K562 (cell line): ENCODE measurements around the gene DOCK1. TPM values are rescaled to one million over a fixed set of nuclear protein-coding genes. Genes with fewer than 3 reads are reported as not detected.

ENCODE experiments used
- ATAC-seq: fragments of 200-7000 bp; cut with Tn5 transposase; 3 replicates; pipeline ENCODE4 v1.9.1; 2020; ENCODE audit warnings: moderate library complexity
- BruUV-seq: library from RNA; stranded (reverse); fragments of 400-500 nt; replicated peaks from 2 replicates; lab custom pipeline; 2021; lab: Mats Ljungman, UMichigan
- CTCF ChIA-PET: fragments of 300-600 bp; formaldehyde crosslinking; extraction: SDS; loops from one replicate; lab custom pipeline; 2021; ENCODE audit warnings: low intra/inter-chr PET ratio; lab: Yijun Ruan, JAX
- POLR2A ChIA-PET: fragments of 300-600, 350-650 bp; sonication (Branson Sonifier 250); formaldehyde crosslinking; extraction: SDS; loops from one replicate; lab custom pipeline; 2021; ENCODE audit warnings: antibody characterized with exemption, inconsistent platforms; lab: Yijun Ruan, JAX
- DNase-seq, 4 experiments: peaks; one replicate each; pipeline versions ENCODE4 v3.0.0 to v3.0.0-alpha.2; 2011 to 2018; ENCODE audit warnings: low spot score in 3 of 4, mixed read lengths in 3 of 4; ENCODE audit errors: extremely low read depth in 1 of 4
- FAIRE-seq: peaks from 2 replicates; lab custom pipeline; 2011; peaks lifted over from hg19 to GRCh38; lab: Jason Lieb, UNC
- H2AFZ ChIP-seq: 2 replicates; pipeline ENCODE4 v1.6.0; 2011; ENCODE audit warnings: low read depth, low read length, control low read depth, inconsistent platforms
- H3K27ac ChIP-seq: fragments of 200-600 bp; 3 replicates; pipeline ENCODE4 v1.8.0; 2011; ENCODE audit warnings: low read depth, mild to moderate bottlenecking, control low read depth, inconsistent platforms, low read length, moderate library complexity, mixed read lengths; ENCODE audit errors: extremely low read depth
- H3K27me3 ChIP-seq, 2 experiments: fragments of 300-600 bp in 1 of 2; 2 replicates in 1 of 2; 3 replicates in 1 of 2; pipeline versions ENCODE4 v1.6.0 to v1.8.0; 2011; ENCODE audit warnings: inconsistent platforms in 2 of 2, low read length in 2 of 2, mild to moderate bottlenecking in 1 of 2, mixed read lengths in 1 of 2, moderate library complexity in 1 of 2; ENCODE audit not compliant: control insufficient read depth in 2 of 2, insufficient read depth in 2 of 2
- H3K36me3 ChIP-seq: fragments of 300-600 bp; 3 replicates; pipeline ENCODE4 v1.8.0; 2011; ENCODE audit warnings: mild to moderate bottlenecking, low read length, inconsistent platforms; ENCODE audit not compliant: control insufficient read depth, insufficient read depth
- H3K4me1 ChIP-seq, 2 experiments: fragments of 200-600 bp in 1 of 2; replicated peaks in 1 of 2; 2 replicates in 1 of 2; 3 replicates in 1 of 2; pipeline versions ENCODE4 v1.5.1 to v1.8.0; 2011; ENCODE audit warnings: inconsistent platforms in 2 of 2, low read length in 2 of 2, mild to moderate bottlenecking in 1 of 2, mixed read lengths in 1 of 2, moderate library complexity in 1 of 2; ENCODE audit not compliant: control insufficient read depth in 2 of 2, insufficient read depth in 2 of 2
- H3K4me2 ChIP-seq: 2 replicates; pipeline ENCODE4 v1.6.1; 2011; ENCODE audit warnings: low read length, control low read depth, inconsistent platforms, mixed read lengths; ENCODE audit not compliant: insufficient read depth
- H3K4me3 ChIP-seq: fragments of 200-600 bp; sonication (generic), shearing (Covaris generic); 2 replicates; pipeline ENCODE4 v1.5.1; 2016; ENCODE audit warnings: control low read depth, inconsistent platforms
- H3K79me2 ChIP-seq: fragments of 200-600 bp; 3 replicates; pipeline ENCODE4 v1.8.0; 2011; ENCODE audit warnings: low read length, inconsistent platforms; ENCODE audit not compliant: control insufficient read depth, insufficient read depth
- H3K9ac ChIP-seq, 2 experiments: 2 replicates each; pipeline versions ENCODE4 v1.6.0 to v1.6.1; 2011; ENCODE audit warnings: low read depth in 2 of 2, low read length in 2 of 2, control low read depth in 1 of 2, inconsistent platforms in 1 of 2, mild to moderate bottlenecking in 1 of 2, mixed read lengths in 1 of 2; ENCODE audit not compliant: insufficient read depth in 1 of 2
- H3K9me1 ChIP-seq: one replicate; pipeline ENCODE4 v1.6.0; 2011; ENCODE audit warnings: inconsistent platforms, mild to moderate bottlenecking, low read length, moderate library complexity; ENCODE audit not compliant: control insufficient read depth, insufficient read depth
- H3K9me3 ChIP-seq: replicated peaks from 2 replicates; pipeline ENCODE4 v1.5.1; 2011; ENCODE audit warnings: low read depth, low read length, inconsistent platforms; ENCODE audit not compliant: control insufficient read depth, insufficient read depth
- H4K20me1 ChIP-seq: replicated peaks from 2 replicates; pipeline ENCODE4 v1.6.1; 2011; ENCODE audit warnings: low read length, inconsistent platforms, mixed read lengths; ENCODE audit not compliant: control insufficient read depth, insufficient read depth
- BCOR ChIP-seq: fragments of 450-650 bp; IDR thresholded peaks from 2 replicates; pipeline ENCODE4 v1.6.1; 2016
- CHCHD3 ChIP-seq: fragments of 250-450 bp; sonication (Bioruptor Pico); IDR thresholded peaks from 2 replicates; pipeline ENCODE4 v2.1.2; 2022; ENCODE audit warnings: mild to moderate bottlenecking
- CREB3 ChIP-seq: fragments of 450-650 bp; conservative IDR thresholded peaks from 2 replicates; pipeline ENCODE4 v1.6.1; 2016; ENCODE audit warnings: missing genetic modification characterization, low read depth, mild to moderate bottlenecking, missing compliant biosample characterization, moderate library complexity
- ILF3 ChIP-seq: fragments of 450-650 bp; IDR thresholded peaks from 2 replicates; pipeline ENCODE4 v1.6.1; 2018; ENCODE audit warnings: antibody characterized with exemption, mild to moderate bottlenecking, moderate library complexity, borderline replicate concordance
- NFE2 ChIP-seq: IDR thresholded peaks from 2 replicates; pipeline ENCODE4 v1.6.1; 2014; ENCODE audit warnings: antibody characterized with exemption, low read depth
- NFYB ChIP-seq: IDR thresholded peaks from 2 replicates; pipeline ENCODE4 v1.6.1; 2011; ENCODE audit warnings: mild to moderate bottlenecking, moderate library complexity; ENCODE audit not compliant: insufficient read length; ENCODE audit errors: extremely low read depth
- SMAD4 ChIP-seq: fragments of 250-450 bp; sonication (Bioruptor Pico); conservative IDR thresholded peaks from 2 replicates; pipeline ENCODE4 v1.8.0; 2021; ENCODE audit warnings: inconsistent platforms, mild to moderate bottlenecking, moderate library complexity
- XRCC3 ChIP-seq: fragments of 450-650 bp; IDR thresholded peaks from 2 replicates; pipeline ENCODE4 v1.6.1; 2017; ENCODE audit warnings: mild to moderate bottlenecking, moderate library complexity
- ZFX ChIP-seq: sonication (generic); formaldehyde crosslinking; IDR thresholded peaks from 2 replicates; pipeline ENCODE4 v1.8.0; 2022; ENCODE audit warnings: mild to moderate bottlenecking, missing genetic modification reagents, moderate library complexity
- ZNF134 ChIP-seq: fragments of 250-450 bp; sonication (Bioruptor Pico); conservative IDR thresholded peaks from 2 replicates; pipeline ENCODE4 v1.4.0; 2020
- ZNF140 ChIP-seq: fragments of 250-450 bp; sonication (Bioruptor Pico); IDR thresholded peaks from 2 replicates; pipeline ENCODE4 v1.8.0; 2021; ENCODE audit warnings: moderate library complexity, mild to moderate bottlenecking, inconsistent platforms
- ZNF639 ChIP-seq, 2 experiments: fragments of 200-800 bp in 1 of 2; sonication (Bioruptor generic) in 1 of 2; sonication (generic) in 1 of 2; formaldehyde crosslinking in 1 of 2; IDR thresholded peaks in 1 of 2; conservative IDR thresholded peaks in 1 of 2; 2 replicates each; pipeline versions ENCODE4 v1.5.0 to v1.6.1; 2016 to 2020; ENCODE audit warnings: missing compliant biosample characterization in 1 of 2, missing genetic modification characterization in 1 of 2, missing genetic modification reagents in 1 of 2
- WGBS: fragments of 100-300 bp; shearing (Covaris generic); methylation state at CpG from one replicate; pipeline ENCODE4 v1.1.6; 2016; ENCODE audit warnings: low coverage, mixed read lengths; ENCODE audit not compliant: insufficient coverage; ENCODE audit errors: missing lambda C conversion rate; 5-methylcytosine and 5-hydroxymethylcytosine counted together
- in situ Hi-C: fragments of 300-500 bp; cut with MboI; formaldehyde crosslinking; loops from 4 replicates; pipeline ENCODE4 v1.15.0; 2018; ENCODE audit warnings: inconsistent platforms, mixed read lengths
- intact Hi-C: fragments of 100-400 bp; cut with micrococcal nuclease; formaldehyde crosslinking; loops from 2 replicates; pipeline ENCODE4 v1.14.2; 2022
- polyA plus RNA-seq, 8 experiments: library from polyadenylated mRNA; depleted of rRNA in 4 of 8; stranded (reverse) in 5 of 8; unstranded in 3 of 8; fragments of >200 nt; fragmentation: Nextera tagmentation in 2 of 8; fragmentation: Illumina TruSeq in 1 of 8; extraction: Ambion mirVana in 2 of 8; extraction: Trizol in 1 of 8; gene quantifications; 2 replicates each; pipeline versions ENCODE4 v1.2.1 to v1.2.3, GENCODE V29; 2011 to 2014; ENCODE audit warnings: inconsistent platforms in 1 of 8, missing spikeins in 1 of 8
- total RNA-seq, 7 experiments: library from RNA; depleted of rRNA in 6 of 7; stranded (reverse); fragments of >200 nt in 6 of 7; fragmentation: Illumina TruSeq in 2 of 7; extraction: Trizol in 2 of 7; gene quantifications; 2 replicates each; pipeline versions ENCODE4 v1.2.1 to v1.2.3, GENCODE V29; 2011 to 2021; ENCODE audit warnings: low replicate concordance in 1 of 7

DOCK1 gene
- total and polyA plus RNA-seq, 9 of the 15 experiments (the other 6 are each of a cell fraction or from before 2014, with no cell fraction given) = 0.31 TPM; not detected in 8

- no peaks in the 10 kb centered on the region for H3K4me1 ChIP-seq
- H3K79me2 ChIP-seq = no peaks in the 10 kb centered on the region
- ChIA-PET CTCF (no interaction called here), POLR2A (no interaction called here)
- in situ Hi-C loops (no loop called here), intact Hi-C loops (no loop called here)
- ATAC-seq (no peak), DNase-seq (no peak), FAIRE-seq (no peak)
- H3K27ac ChIP-seq = no peak overlapping the region
- H3K27me3 ChIP-seq = no peaks in the 10 kb centered on the region
- H3K9ac ChIP-seq = no peak overlapping the region
- no peak overlapping the region for H3K4me3 ChIP-seq
- H2AFZ ChIP-seq = no peak overlapping the region
- no peaks in the 10 kb centered on the region for H3K9me3 ChIP-seq
- H3K36me3 ChIP-seq = no peaks in the 10 kb centered on the region
- no TSS peak for BruUV-seq
- no peak for TF ChIP-seq ZFX (CRISPR knock-in tag)
- no peak for TF ChIP-seq CHCHD3 (CRISPR knock-in tag)
- TF ChIP-seq ZNF140 (CRISPR knock-in tag) = no peak
- no peak for TF ChIP-seq XRCC3
- no peak for TF ChIP-seq ZNF134 (CRISPR knock-in tag)
- TF ChIP-seq BCOR = no peak
- no peak for TF ChIP-seq NFYB
- no peak for TF ChIP-seq SMAD4 (CRISPR knock-in tag)
- no peak for TF ChIP-seq NFE2
- no peak for TF ChIP-seq ILF3
- no peak for TF ChIP-seq CREB3
- no peak for TF ChIP-seq ZNF639 (CRISPR knock-in tag; conservative IDR thresholded peaks at IDR 0.05 in 1 of 2, IDR thresholded peaks at IDR 0.05 in 1 of 2)
- WGBS = 4% methylated on average over 10 of the region's 10 CpGs
- no peak overlapping the region for H3K4me2 ChIP-seq
- no peaks in the 10 kb centered on the region for H3K9me1 ChIP-seq
- no peaks in the 10 kb centered on the region for H4K20me1 ChIP-seq
Observed at GRCh38 chr10:127467811-127468210, 562.6 kb downstream of the DOCK1 start.
